RCC 7860 (cell line): ENCODE results near the gene UGT1A5.
"Not testable (repeated sequence)": the region's sequence is repeated elsewhere in the genome, so short reads cannot be mapped to it uniquely, and the experiment has no call there.

Experiments
- DNase-seq: peaks from one replicate; pipeline ENCODE4 v3.0.0-alpha.2; 2015; ENCODE audit warnings: low spot score
- FAIRE-seq: peaks from 2 replicates; lab custom pipeline; 2012; peaks lifted over from hg19 to GRCh38; lab: Jason Lieb, UNC

UGT1A5 gene

DNA sequence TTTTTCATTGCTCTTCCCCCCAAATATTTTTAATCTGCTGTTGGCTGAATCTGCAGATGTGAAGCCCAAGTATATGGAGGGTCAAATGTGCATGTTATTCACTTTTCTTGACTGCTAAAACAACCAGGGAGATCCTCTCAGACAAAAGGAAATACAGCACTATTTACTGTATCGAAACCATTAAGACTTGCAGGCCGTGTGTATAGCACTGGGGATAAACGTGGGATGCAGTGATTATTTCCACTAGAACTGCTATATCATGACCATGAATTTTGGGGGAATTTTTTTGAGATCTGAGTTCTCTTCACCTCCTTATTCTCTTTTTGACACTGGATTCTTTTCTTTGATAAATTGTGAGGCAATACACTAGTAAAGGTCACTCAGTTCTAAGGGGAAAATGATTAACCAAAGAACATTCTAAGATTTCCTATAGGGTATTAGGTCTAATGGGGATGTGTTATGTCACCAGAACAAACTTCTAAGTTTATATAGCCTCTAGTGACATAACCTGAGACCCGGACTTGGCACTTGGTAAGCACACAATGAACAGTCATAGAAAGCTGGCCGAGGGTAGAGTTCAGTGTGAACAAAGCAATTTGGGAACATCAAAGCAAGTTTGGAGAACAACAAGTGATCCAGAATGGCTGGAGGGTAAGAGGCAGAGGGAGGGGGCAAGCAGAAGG is 32.5 kb downstream of the UGT1A5 start:
- FAIRE-seq = no peak
- DNase-seq = no peak

DNA sequence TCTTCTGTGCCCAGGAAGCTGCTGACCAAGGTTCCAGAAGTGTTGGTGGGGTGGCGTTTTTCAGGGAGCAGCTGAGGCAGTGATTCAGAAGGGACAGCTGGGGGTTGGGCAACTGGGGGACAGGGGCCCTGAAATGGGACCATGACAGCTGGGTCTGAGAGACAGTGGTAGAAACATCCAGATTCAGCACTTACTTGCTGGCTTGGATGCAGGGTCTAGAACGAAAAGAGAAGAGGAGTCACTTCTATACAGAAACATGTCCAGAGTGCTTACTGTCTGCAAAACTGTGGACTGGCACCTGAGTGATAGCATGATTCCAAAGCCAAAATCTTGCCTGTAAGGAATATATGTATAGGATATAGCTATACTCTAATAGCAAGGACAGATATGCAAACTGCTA is 33.1 kb downstream of the UGT1A5 start:
- DNase-seq, FAIRE-seq: not testable (repeated sequence)

DNA sequence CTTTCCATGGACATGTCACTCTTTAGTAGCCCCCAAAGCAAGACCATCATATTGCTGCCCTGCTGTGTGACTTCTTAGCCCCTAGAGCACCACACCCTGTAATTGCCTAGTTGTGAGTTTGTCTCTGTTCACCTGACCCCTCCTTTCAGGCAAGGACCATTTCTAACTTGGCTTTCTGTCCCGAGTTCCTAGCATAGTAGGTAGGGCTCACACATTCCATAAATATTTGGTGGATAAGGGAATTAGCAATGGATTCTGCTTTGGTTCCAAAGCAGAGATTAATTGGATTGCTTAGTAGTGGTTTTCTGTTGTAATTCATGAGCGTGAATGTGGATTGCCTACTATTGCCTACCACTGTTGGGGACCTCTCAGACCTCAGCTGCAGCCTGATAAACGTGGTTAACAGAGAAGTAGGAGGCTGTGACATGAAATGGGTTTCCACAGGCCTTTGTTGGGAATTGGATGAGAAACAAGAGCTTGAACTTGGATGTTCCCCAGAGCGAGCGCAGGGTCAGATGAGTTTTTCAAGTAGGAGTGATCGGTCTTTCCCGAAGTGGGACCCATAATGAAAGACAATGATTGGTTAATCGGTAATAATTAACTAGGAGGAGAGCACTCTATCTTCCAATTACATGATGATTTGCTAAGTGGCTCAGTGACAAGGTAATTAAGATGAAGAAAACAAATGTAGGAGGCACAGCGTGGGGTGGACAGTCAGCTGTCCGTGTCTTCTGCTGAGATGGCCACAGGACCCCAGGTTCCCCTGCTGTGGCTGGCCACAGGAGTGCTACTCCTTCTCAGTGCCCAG is 34.0 kb downstream of the UGT1A5 start:
- DNase-seq (no peak), FAIRE-seq (no peak)

DNA sequence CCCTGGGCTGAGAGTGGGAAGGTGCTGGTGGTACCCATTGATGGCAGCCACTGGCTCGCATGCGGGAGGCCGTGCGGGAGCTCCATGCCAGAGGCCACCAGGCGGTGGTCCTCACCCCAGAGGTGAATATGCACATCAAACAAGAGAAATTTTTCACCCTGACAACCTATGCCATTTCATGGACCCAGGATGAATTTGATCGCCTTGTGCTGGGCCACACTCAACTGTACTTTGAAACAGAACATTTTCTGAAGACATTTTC is 34.5 kb downstream of the UGT1A5 start:
- no peak for FAIRE-seq
- no peak for DNase-seq

DNA sequence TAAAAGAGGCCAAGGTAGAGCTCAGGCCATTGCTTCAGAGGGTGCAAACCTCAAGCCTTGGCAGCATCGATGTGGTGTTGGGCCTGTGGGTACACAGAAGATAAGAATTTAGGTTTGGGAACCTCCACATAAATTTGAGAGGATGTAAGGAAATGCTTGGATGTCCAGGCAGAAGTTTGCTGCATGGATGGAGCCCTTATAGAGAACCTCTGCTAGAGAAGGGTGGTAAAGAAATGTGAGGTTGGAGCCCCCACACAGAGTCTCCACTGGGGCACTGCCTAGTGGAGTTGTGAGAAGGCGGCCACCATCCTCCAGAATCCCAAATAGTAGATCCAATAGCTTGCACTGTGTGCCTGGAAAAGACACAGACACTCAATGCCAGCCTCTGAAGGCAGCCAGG is 38.0 kb downstream of the UGT1A5 start:
- not testable (repeated sequence) for FAIRE-seq, DNase-seq

DNA sequence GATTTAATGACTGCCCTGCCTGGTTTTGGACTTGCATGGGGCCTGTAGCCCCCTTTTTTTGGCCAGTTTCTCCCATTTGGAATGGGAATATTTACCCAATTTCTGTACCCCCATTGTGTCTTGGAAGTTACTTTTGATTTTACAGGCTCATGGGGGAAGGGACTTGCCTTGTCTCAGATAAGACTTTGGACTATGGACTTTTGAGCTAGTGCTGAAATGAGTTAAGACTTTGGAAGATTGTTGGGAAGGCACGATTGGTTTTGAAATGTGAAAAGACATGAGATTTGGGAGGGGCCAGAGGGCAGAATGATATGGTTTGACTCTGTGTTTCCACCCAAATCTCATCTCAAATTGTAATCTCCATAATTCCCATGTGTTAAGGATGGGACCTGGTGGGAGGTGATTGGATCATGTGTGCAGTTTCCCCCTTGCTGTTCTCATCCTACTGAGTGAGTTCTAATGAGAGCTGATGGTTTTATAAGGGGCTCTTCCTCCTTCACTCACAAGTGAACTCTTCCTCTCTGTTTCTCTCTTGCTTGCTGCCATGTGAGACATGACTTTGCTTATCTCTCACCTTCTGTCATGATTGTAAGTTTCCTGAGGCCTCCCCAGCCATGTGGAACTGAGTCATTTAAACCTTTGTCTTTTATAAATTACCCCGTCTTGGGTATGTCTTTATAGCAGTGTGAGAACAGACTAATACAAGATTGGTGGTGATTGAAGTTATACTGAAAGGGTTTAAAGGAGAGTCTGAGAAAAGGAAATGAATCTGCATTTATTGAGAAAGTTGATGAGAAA is 38.7 kb downstream of the UGT1A5 start:
- not testable (repeated sequence) for DNase-seq, FAIRE-seq

DNA sequence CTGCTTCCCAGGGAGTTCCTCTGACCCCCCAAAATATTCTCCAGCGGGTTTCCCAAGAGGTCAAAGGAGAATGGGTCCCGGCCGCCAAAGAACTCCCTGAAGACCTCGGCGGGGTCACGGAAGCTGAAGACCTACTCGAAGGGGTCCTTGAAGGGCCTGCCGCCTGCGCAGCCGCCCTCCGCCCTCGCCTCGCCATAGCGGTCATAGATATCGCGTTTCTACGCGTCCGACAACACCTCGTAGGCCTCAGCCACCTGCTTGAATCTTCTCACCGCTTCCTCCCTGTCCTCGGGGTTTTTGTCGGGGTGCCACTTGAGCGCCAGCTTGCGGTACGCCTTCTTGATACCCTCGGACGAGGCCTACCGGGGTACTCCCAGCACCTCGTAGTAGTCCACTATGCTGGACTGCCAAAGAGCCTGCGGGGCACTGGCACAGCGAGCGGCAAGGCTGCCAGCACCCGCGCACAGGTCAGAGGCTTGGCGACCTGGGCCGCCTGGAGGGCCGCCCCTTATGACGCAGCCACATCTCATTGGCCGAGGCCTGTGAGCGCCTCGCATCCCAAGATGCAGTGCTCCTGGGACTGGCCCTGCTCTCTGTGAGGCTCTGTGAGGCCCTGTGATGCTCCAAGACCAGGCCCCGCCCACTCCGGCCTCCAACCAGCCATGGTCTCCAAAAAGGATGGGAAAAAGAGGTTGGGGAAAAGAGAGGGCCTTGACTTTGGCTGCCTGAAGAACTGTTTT is 42.3 kb downstream of the UGT1A5 start:
- FAIRE-seq (no peak), DNase-seq (no peak)

DNA sequence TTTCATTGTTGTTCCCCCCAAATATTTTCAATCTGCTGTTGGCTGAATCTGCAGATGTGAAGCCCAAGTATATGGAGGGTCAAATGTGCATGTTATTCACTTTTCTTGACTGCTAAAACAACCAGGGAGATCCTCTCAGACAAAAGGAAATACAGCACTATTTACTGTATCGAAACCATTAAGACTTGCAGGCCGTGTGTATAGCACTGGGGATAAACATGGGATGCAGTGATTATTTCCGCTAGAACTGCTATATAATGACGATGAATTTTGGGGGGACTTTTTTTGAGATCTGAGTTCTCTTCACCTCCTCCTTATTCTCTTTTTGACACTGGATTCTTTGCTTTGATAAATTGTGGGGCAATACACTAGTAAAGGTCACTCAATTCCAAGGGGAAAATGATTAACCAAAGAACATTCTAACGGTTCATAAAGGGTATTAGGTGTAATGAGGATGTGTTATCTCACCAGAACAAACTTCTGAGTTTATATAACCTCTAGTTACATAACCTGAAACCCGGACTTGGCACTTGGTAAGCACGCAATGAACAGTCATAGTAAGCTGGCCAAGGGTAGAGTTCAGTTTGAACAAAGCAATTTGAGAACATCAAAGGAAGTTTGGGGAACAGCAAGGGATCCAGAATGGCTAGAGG is 43.8 kb downstream of the UGT1A5 start:
- no peak for DNase-seq
- FAIRE-seq = no peak

DNA sequence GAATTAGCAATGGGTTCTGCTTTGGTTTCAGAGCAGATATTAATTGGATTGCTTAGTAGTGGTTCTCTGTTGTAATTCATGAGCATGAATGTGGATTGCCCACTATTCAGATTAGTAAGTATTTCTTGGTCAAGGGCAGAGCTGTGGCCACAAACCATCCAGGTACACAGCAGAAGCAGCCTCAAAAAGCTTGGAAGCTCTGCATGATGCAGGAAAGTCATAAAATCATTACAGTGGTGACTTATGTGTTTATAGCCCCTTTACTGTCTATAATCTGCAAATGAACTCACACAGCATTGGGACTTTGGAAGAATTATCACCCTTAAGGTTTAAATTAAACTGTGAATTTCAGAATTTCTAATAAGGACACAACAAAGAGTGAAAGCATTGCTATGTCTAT is 45.4 kb downstream of the UGT1A5 start:
- FAIRE-seq = no peak
- no peak for DNase-seq

DNA sequence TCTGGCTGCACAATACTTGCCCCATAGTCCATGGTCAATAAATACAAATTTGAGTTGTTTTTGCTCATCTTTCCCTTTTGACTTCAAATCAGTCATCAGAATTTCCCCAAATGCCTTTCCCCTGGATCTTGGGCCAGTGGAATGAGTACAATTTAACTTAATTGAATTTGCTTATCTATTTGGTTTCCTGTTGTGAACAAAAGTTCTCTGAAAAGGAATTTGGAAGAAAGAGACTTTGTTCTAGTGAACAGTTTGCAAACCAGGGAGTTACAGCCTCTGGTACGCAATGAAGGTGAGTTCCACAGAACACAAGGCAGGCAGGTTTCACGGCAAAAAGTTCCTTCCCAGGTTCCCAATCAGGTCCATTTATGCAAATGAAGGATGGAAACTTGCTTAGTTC is 46.1 kb downstream of the UGT1A5 start:
- FAIRE-seq (no peak), DNase-seq (no peak)

DNA sequence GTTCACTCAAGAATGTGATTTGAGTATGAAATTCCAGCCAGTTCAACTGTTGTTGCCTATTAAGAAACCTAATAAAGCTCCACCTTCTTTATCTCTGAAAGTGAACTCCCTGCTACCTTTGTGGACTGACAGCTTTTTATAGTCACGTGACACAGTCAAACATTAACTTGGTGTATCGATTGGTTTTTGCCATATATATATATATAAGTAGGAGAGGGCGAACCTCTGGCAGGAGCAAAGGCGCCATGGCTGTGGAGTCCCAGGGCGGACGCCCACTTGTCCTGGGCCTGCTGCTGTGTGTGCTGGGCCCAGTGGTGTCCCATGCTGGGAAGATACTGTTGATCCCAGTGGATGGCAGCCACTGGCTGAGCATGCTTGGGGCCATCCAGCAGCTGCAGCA is 47.3 kb downstream of the UGT1A5 start, which contains the start of gene UGT1A1:
TSS of gene UGT1A1 (plus strand) at position 228 of the 400 bp plus-strand sequence. CDS start at position 246, 18 bp downstream.
- FAIRE-seq (no peak), DNase-seq (no peak)

DNA sequence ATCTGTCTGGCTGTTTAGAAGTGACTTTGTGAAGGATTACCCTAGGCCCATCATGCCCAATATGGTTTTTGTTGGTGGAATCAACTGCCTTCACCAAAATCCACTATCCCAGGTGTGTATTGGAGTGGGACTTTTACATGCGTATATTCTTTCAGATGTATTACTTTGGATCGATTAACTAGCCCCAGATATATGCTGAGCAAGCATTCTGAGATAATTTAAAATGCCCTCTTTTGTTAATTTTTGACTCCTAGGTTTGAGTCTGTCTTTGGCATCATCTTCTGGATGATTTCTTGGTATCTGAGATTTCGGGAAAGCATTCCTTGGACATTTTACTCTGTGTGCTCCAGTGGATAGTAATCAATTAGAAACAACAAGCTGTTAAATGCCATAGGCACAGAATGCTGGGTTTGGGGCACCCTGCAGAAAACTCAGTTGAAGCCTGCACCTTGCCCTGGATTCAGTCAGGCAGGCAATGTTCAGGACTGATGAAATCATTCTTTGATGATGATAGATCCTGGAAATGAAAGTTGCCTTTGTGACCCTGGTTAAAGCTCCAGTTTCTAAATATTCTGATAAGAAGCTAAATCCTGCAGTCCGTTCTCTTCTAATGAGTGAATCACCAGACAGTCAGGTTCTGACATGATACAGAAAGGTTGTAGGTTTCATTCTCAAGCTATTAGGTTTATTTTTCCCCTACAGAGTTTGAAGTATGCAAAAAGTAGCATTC is 48.5 kb downstream of the UGT1A5 start:
- FAIRE-seq = no peak
- DNase-seq = no peak

DNA sequence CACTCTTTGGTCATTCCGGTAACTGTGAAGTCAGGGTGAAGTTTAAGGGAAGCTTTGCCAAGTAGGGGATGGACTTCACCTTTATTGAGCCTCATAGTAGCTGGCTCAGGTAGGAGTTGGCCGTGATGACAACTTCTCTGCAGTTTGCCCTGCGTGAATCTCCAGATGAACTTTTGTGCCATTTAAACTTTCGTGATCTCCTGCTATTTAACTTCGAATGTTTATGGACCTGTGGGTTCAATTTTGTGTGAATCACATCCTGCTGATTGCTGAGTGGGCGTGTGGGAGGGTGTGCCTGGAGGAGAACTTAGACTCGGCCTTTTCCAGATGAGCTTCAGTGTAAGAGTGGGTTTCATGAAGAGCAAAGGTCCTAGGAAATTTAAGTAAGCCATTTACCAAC is 51.6 kb downstream of the UGT1A5 start:
- DNase-seq = peak; percentile 58
- peak; percentile 85 for FAIRE-seq

DNA sequence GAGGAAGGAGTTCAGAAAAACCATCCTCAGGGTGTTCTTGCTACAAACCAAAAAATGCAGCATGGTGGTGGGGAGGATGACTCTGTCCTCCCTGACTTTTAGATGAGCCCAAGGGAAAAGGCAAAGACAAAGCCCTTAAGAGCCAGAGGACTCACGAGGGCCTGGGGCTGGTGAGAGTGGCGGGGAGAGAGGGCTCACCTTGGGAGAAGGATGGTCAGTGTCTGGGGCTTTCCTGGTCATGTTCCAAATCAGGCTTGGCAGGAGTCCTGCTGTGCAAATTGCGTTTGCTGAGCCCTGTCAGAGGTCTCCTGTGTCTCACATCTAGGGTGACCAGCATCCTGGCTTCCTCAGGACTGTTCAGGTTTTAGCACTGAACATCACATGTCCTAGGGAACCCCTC is 52.1 kb downstream of the UGT1A5 start:
- DNase-seq = no peak
- FAIRE-seq = no peak

DNA sequence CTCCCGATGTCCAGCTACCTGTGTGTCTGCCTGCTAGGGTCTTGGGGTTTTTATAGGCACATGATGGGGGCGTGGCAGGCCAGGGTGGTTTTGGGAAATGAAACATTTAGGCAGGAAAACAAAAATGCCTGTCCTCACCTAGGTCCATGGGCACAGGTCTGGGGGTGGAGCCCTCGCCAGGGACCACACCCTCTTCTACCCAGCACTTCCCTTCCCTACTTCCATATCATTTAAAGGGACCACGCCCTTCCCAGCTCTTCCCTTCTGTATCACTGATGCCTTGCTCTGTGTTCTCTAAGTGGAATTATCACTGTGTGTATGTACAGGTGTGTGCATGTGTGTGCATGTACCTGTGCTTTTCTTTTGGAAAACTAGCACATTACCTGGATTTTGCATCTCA is 53.7 kb downstream of the UGT1A5 start:
- no peak for DNase-seq
- FAIRE-seq = no peak

DNA sequence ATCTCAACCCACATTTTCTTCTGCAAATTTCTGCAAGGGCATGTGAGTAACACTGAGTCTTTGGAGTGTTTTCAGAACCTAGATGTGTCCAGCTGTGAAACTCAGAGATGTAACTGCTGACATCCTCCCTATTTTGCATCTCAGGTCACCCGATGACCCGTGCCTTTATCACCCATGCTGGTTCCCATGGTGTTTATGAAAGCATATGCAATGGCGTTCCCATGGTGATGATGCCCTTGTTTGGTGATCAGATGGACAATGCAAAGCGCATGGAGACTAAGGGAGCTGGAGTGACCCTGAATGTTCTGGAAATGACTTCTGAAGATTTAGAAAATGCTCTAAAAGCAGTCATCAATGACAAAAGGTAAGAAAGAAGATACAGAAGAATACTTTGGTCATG is 55.4 kb downstream of the UGT1A5 start:
- DNase-seq (no peak), FAIRE-seq (no peak)

DNA sequence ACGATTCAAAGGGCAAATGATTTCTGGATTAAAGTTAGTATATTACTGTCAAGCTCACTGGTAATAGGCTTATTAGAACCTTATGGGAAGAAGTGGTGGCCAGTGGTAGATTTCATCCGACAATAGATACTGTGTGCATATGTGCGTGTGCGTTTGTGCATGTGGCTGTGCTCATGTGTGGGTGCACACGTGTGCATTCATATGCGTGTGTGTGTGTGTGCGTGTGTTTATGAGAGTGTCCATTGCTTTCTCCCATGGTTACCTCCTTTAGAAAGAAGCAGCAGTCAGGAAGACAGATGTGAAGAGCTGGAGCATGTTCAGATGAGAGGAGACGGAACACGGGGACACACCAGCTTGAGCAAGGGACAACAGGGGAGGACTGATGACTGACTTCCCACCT is 56.6 kb downstream of the UGT1A5 start:
- no peak for FAIRE-seq

DNA sequence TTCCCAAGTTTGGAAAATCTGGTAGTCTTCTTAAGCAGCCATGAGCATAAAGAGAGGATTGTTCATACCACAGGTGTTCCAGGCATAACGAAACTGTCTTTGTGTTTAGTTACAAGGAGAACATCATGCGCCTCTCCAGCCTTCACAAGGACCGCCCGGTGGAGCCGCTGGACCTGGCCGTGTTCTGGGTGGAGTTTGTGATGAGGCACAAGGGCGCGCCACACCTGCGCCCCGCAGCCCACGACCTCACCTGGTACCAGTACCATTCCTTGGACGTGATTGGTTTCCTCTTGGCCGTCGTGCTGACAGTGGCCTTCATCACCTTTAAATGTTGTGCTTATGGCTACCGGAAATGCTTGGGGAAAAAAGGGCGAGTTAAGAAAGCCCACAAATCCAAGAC is 59.4 kb downstream of the UGT1A5 start:
- no peak for FAIRE-seq

More for the DNA sequence above, 56.6 kb downstream of the UGT1A5 start:
- DNase-seq = no peak

DNA sequence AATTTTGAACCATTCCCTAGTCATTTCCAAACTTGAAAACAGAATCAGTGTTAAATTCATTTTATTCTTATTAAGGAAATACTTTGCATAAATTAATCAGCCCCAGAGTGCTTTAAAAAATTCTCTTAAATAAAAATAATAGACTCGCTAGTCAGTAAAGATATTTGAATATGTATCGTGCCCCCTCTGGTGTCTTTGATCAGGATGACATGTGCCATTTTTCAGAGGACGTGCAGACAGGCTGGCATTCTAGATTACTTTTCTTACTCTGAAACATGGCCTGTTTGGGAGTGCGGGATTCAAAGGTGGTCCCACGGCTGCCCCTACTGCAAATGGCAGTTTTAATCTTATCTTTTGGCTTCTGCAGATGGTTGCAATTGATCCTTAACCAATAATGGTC is 59.9 kb downstream of the UGT1A5 start:
- no peak for FAIRE-seq
- no peak for DNase-seq

More for the DNA sequence above, 59.4 kb downstream of the UGT1A5 start:
- DNase-seq = no peak

DNA sequence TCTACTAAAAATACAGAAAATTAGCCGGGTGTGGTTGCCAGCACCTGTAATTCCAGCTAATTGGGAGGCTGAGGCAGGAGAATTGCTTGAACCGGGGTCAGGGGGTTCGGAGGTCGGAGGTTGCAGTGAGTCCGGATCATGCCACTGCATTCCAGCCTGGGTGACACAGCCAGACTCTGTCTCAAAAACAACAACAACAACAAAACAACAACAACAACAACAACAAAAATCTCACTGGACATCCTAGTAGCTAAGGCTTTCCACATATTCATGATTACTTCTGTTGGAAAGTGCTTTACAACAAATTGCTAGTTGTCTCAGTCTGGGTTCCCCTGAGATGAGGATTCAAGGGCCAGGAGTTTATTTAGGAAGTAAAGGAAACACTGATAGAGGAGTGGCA is 61.1 kb downstream of the UGT1A5 start:
- DNase-seq = no peak
- no peak for FAIRE-seq
